OCI-LY3 (cell line): ENCODE data around the gene PIK3AP1.

Experiments used
- CTCF ChIP-seq: fragments of 200-600, 300-600 bp; sonication (generic); IDR thresholded peaks from 2 replicates; pipeline ENCODE4 v1.5.1; 2014; ENCODE audit warnings: antibody characterized with exemption, low read length, low read depth
- EZH2phosphoT487 ChIP-seq: fragments of 200-600 bp; shearing (Covaris generic); IDR thresholded peaks from 2 replicates; pipeline ENCODE4 v1.6.1; 2018; ENCODE audit warnings: antibody characterized with exemption, mixed run types, low read depth

DNA sequence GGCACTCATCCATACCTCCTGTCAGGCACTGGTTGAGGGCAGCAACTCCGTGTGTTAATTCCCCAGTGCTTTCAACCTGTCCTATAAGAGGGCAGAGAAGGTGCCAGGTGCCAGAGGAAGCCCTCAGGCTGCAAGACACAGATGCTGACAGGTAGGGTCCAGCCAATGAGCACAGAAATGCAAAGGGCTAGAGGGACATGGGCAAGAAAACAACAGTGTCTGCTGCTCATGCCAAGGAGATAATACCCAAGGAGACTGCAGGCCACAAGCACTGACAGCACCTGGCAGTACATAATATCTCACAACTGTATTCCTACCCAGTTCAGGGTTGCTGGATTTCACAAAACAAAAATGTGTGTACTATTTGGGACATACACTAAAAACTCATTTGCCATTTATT lies 95.1 kb downstream of the PIK3AP1 start:
- TF ChIP-seq CTCF (no peak), EZH2phosphoT487 (no peak)
